GM23338 (cell line): ENCODE results near the gene PRPH.
"Not testable (repeated sequence)": the region's sequence is repeated elsewhere in the genome, so short reads cannot be mapped to it uniquely, and the experiment has no call there.

ENCODE experiments used
- CREB1 ChIP-seq: fragments of 250-450 bp; sonication (Bioruptor Pico); IDR thresholded peaks from 2 replicates; pipeline ENCODE4 v1.5.0; 2020; ENCODE audit warnings: low read depth, mild to moderate bottlenecking, moderate library complexity
- ETS1 ChIP-seq: IDR thresholded peaks from 2 replicates; pipeline ENCODE4 v1.6.1; 2016; ENCODE audit warnings: antibody characterized with exemption
- EZH2 ChIP-seq: fragments of 200-600 bp; sonication (generic); IDR thresholded peaks from one replicate; pipeline ENCODE4 v1.8.0; 2017; ENCODE audit warnings: antibody characterized with exemption, mild to moderate bottlenecking, low read depth; ENCODE audit not compliant: unreplicated experiment
- JUNB ChIP-seq: IDR thresholded peaks from one replicate; pipeline ENCODE4 v1.6.1; 2016; ENCODE audit warnings: antibody characterized with exemption; ENCODE audit not compliant: unreplicated experiment
- ZNF331 ChIP-seq: fragments of 250-450 bp; sonication (Bioruptor Pico); IDR thresholded peaks from 2 replicates; pipeline ENCODE4 v1.5.0; 2020; ENCODE audit warnings: low read depth, mild to moderate bottlenecking, moderate library complexity
- TF ChIP-seq, protein P1 (sequence below), 2 experiments: fragments of 200-600 bp in 1 of 2; sonication (generic) in 1 of 2; conservative IDR thresholded peaks; 2 replicates each; pipeline versions ENCODE4 v1.5.1 to v1.6.1; 2016 to 2017; ENCODE audit warnings: antibody characterized with exemption in 2 of 2, low read depth in 2 of 2, mild to moderate bottlenecking in 2 of 2, moderate library complexity in 1 of 2

DNA sequence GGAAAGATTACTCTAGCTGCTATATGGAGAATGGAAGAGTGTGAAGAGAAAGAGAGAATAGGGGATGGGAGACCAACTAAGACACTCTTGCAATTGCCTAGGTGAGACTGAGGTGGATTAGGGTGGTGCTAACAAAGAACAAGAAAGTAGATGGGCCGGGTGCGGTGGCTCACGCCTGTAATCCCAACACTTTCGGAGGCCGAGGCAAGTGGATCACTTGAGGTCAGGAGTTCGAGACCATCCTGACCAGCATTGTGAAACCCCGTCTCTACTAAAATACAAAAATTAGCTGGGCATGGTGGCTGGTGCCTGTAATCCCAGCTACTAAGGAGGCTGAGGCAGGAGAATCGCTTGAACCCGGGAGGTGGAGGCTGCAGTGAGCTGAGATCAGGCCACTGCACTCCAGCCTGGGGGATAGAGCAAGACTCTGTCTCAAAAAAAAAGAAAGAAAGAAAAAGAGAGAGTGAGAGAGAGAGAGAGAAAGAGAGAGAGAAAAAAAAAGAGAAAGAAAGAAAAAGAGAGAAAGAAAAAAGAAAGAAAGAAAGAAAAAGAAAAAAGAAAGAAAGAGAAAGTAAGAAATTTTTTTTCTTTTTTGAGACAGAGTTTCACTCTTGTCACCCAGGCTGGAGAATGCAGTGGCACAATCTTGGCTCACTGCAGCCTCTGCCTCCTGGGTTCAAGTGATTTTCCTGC, 25.6 kb downstream of the PRPH start:
- TF ChIP-seq ETS1; JUNB; EZH2; ZNF331; CREB1 (CRISPR knock-in tag): not testable (repeated sequence)
- TF ChIP-seq, protein P1, sequence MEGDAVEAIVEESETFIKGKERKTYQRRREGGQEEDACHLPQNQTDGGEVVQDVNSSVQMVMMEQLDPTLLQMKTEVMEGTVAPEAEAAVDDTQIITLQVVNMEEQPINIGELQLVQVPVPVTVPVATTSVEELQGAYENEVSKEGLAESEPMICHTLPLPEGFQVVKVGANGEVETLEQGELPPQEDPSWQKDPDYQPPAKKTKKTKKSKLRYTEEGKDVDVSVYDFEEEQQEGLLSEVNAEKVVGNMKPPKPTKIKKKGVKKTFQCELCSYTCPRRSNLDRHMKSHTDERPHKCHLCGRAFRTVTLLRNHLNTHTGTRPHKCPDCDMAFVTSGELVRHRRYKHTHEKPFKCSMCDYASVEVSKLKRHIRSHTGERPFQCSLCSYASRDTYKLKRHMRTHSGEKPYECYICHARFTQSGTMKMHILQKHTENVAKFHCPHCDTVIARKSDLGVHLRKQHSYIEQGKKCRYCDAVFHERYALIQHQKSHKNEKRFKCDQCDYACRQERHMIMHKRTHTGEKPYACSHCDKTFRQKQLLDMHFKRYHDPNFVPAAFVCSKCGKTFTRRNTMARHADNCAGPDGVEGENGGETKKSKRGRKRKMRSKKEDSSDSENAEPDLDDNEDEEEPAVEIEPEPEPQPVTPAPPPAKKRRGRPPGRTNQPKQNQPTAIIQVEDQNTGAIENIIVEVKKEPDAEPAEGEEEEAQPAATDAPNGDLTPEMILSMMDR (conservative IDR thresholded peaks at IDR 0.05; ENCODE audit: low read depth in 2 of 2), result not testable (repeated sequence)
